GM21723 (cell line): ENCODE data around the gene HESX1.

ENCODE experiments used
- ATAC-seq: cut with Tn5 transposase; IDR thresholded peaks from one replicate; pipeline ENCODE4 v1.9.1; 2021; ENCODE audit warnings: mild to moderate bottlenecking, moderate library complexity; ENCODE audit not compliant: unreplicated experiment

The HESX1 gene

DNA sequence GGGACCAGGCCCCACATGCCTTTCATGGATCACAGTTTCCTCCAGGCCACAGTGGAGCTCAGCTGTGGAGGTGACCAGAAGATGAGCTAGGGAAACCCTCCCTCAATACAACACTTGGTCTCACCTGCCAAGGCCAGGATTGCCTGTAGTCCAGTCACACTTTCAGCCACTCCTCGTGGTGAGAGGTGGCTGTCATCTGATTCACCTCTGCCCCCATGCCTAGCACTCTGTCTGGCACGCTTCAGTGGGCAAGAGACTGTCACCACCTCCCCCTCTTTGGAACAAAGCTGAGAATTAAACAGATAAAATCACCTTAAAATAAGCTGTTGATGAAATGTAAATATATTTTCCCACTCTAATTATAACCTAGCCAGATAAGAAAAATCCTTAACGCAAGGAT is 30.7 kb downstream of the HESX1 start:
- ATAC-seq: no peak

DNA sequence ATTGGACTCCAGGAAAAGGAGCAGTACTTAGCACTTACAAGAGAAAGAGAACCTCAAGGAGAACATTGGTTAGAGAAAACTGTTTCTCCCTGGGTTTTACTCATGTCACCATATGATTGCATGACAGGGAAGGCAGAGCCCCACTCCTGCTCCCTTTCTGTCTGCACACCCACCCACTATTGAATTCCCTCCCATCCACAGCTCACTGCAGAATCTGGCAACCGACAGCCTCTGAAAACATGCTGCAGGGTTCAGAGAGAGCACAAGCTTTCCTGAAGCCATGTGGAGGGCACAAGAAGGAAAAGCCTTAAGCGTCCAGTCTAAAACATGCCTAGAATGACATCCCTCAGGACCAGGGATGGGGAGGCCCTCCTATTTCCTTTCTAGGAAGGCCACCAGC is 31.6 kb downstream of the HESX1 start:
- ATAC-seq: no peak

DNA sequence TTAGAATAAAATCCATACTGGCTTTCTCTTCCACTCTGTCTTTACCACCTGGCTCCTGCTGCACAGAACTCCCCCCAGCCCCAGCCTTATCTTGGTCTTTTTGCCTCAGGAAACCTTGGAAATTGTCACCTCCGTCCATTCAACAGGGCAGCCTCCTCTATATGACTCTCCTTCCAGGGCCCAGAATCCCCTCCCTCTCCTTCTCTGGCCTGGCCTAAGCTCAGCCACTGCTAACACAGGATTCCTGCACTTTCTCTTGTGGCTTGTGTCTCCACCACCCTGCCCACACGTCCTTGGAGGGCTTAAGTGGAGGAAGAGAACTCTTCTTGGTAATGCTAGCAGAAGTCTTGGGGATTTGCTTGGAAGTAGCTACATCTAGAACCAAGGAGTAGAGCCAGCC is 33.1 kb downstream of the HESX1 start:
- no peak for ATAC-seq

- no peak for ATAC-seq
Observed at GRCh38 chr3:57165641-57166040, 34.1 kb downstream of the HESX1 start.

- peak; percentile 62 for ATAC-seq
Observed at GRCh38 chr3:57164657-57165573, 34.9 kb downstream of the HESX1 start, which contains the start of gene IL17RD. Gene IL17RD, minus strand, starts transcription at chr3:57165353. Its CDS starts 67 bp downstream, at chr3:57165286.

- ATAC-seq: no peak
Observed at GRCh38 chr3:57164217-57164656, 35.5 kb downstream of the HESX1 start.

DNA sequence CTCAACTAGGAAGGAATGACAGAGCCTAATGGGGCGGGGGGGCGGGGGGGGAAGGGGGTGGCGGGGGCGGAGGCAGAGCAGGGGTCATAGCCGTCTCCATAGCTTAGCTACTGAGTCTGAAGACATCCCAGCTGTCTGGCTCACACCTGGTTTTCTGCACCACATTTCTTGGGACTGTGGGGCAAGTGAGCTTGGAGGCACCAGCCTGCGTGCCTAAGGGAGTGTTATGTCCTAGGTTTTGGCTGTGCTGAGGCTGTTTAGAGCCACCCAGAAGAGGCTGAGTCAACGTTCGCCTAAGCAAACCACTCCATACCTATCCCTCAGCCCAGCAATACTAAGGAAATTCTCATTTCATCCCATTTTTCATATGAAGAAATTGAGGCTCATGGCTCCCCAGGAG is 36.0 kb downstream of the HESX1 start:
- no peak for ATAC-seq

GRCh38 chr3:57161915-57162314 is 37.9 kb downstream of the HESX1 start:
- no peak for ATAC-seq

- no peak for ATAC-seq
Observed at GRCh38 chr3:57160765-57161538, 38.8 kb downstream of the HESX1 start.

- no peak for ATAC-seq
Observed at GRCh38 chr3:57160076-57160764, 39.6 kb downstream of the HESX1 start.

GRCh38 chr3:57158813-57159738 is 40.7 kb downstream of the HESX1 start:
- no peak for ATAC-seq

GRCh38 chr3:57158325-57158724 is 41.5 kb downstream of the HESX1 start:
- ATAC-seq: no peak

DNA sequence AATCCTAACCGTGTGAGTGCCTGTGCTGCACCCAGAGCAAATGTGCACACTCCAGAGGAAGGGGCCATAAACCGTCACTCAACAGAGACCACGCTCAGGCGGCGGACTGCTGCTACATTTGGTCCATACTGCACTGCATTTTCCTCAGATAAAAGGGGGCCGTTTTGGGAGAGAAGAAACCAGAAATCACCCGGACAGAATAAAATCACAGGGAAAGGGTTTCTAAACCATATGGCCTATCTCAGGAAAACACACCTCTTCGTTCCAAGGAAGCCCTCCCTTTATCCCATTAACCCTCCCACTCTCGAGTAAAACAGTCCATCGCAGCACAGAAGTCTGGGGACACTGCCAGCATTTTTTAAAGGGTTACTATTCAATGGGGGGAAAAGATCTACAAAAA is 42.2 kb downstream of the HESX1 start:
- ATAC-seq: no peak

GRCh38 chr3:57155310-57155643 is 44.5 kb downstream of the HESX1 start:
- ATAC-seq: no peak

GRCh38 chr3:57154470-57155309 is 45.1 kb downstream of the HESX1 start:
- ATAC-seq: no peak

- no peak for ATAC-seq
Observed at GRCh38 chr3:57152151-57153143, 47.3 kb downstream of the HESX1 start.

DNA sequence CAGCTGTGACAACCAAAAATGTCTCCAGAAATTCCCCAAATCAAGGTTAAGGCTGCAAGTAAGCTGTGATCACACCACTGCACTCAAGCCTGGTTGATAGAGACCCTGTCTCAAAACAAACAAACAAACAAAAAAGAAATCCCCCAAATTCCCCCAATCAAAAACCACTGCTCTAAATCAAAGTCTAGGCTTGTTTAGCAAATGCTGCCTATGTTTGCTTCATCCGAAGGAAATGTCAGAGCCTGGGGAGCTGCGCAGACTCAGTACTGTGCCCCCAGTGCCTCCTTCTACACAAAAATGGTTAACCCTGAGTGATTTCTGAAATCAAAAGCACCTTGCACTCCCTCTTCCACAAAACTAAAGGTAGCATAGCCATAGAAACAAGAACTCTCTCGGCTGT is 48.0 kb downstream of the HESX1 start:
- no peak for ATAC-seq

GRCh38 chr3:57151021-57151449 is 48.7 kb downstream of the HESX1 start:
- no peak for ATAC-seq
